Measurements from ENCODE around the gene PAGE4.
A peak's percentile ranks its signal among the peaks of the same experiment; 100 is the strongest.

Gene PAGE4

GRCh38 chrX:49862093-49862492, 33.0 kb downstream of the PAGE4 start:
- no peak for DNase-seq (ENCODE audit: low read depth)
- no peak for TF ChIP-seq CTCF (conservative IDR thresholded peaks at IDR 0.05; ENCODE audit: low read depth, low read length)
- no peak overlapping the region for H3K4me3 ChIP-seq (ENCODE audit: low read length)

- no peak for DNase-seq (ENCODE audit: low read depth)
- TF ChIP-seq CTCF (conservative IDR thresholded peaks at IDR 0.05; ENCODE audit: low read depth, low read length), result no peak
- no peak overlapping the region for H3K4me3 ChIP-seq (ENCODE audit: low read length)
Measured at GRCh38 chrX:49868739-49869138, 39.6 kb downstream of the PAGE4 start.

DNA sequence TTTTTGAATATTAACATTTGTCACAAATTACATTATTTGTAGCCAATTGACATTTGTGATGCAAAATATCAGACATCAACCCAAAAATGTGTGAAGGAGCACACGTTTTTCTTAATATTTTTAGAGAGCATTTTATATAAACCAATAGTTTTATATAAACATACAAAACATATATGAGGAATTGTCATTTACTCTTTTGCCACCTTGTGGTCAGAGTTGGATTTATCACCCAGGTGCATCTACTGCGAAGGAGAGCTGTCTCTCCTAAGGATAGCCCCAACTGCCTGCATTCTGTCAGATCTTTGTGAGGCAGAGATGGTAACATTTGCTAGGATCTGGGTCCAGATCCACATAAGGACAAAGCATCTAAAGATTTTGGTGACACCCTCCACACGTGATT, 47.6 kb downstream of the PAGE4 start:
- DNase-seq (ENCODE audit: low read depth), result peak; percentile 2
- no peak overlapping the region for H3K4me3 ChIP-seq (ENCODE audit: low read length)
- peak; percentile 59 for TF ChIP-seq CTCF (conservative IDR thresholded peaks at IDR 0.05; ENCODE audit: low read depth, low read length)

DNA sequence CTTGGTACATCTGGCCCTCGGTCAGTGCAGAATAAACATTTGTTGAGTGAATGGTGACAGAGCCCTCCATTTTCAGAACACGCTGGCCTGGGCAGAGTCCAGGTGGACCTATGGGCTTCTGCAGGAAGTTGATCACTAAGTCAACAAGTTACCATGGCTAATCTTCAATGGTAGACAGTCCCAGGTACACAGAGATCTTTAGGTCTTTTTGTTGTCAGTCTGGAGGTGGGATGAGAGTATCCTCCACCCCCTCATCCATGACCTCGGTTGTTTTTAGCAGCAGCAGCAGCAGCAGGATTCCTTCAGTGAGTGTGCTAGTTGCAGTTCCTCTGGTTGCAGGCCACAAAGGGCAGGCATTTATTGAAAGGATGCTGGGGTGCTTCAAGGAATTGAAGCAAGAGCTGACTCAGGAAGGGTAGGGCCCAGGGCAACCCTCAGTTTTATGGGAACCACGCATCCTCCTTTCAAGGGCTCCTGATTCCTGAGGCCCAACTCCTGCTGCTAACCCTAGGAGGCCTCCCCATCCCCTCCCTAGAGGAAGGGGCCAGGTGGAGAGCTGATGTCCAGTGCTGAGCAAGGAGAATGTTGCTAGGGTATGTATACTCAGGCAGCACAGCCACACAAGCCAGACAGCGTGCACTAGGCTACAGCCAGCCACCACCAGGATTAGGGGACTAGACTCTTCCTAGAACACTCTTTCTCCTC, 48.4 kb downstream of the PAGE4 start:
- TF ChIP-seq CTCF (conservative IDR thresholded peaks at IDR 0.05; ENCODE audit: low read depth, low read length), result no peak
- H3K4me3 ChIP-seq (ENCODE audit: low read length), result no peak overlapping the region
- DNase-seq (ENCODE audit: low read depth), result no peak

DNA sequence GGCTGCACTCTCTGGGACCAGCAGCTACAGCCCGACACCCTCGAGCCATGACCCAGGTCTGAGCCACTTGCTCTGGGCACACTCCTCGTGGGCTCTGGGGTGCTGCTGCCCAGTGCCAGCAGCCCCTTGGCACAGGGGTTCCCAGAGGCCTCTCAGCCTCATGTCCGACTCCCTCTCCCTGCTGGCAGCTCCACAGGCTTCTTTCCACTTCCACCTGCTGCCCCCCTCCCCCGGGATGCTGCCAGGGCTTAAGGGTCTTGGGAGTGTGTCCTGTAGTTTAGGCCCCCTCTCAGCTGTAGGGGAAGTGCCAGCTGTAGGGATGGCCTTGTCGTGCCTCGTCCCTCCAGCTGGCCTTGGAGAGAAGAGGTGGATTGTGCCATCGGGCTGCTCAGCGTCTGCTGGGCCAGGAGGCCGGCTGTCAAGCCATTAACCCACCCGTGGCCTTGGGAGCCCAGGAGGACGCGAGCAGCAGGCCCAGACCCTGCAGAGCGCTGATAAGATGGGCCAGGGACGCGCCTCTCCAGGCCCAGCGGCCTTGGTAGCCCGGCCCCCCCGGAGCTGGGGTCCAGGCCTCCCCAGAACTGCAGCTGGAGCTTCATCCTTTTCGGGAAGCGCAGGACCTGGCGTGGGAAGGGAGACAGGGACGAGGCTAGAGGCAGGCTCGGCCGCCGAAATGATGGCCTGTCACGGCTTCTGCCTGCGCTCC, 49.2 kb downstream of the PAGE4 start:
- TF ChIP-seq CTCF (conservative IDR thresholded peaks at IDR 0.05; ENCODE audit: low read depth, low read length), result no peak
- no peak for DNase-seq (ENCODE audit: low read depth)
- peak overlapping the region; percentile 54 for H3K4me3 ChIP-seq (ENCODE audit: low read length)

DNA sequence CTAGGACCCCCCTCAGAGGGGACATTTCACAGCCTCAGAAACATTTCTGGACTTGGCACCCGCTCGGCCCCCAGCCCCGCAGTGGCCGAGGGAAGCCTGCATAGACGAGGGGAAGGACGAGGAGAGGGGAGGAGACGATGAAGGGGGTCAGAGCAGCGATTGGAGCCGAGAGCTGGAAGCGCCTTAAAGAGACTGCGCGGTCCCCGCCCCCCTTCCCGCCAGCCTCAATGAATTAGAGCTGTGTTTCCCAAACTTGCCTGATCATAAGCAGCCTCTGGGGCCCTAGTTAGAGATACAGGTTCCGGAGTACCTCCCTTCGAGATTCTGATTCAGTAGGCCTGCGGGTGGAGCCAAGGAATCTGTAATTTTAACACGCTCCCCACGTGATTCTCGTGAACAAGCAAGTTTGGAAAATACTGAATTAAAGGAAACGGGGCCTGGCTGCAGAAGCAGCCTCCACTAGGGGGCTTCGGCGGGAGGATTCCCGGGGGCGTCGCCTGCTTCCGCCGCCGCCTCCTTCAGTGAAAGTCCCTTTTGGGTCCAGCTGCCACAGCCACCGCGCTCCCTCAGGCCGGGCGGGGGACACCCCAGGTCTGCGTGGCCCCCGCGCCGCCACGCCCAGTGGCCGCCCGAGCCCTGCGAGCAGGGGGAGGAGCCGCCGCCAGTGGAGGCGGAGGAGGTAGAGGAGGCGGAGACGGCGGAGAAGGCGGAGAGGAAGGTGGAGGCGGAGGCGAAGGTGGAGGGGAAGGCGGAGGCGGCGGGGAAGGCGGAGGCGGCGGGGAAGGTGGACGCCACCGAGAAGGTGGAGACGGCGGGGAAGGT, 49.9 kb downstream of the PAGE4 start, which contains the start of gene USP27X:
Gene USP27X (plus strand): TSS at position 651 of the 822 bp plus-strand sequence. CDS start 824 bp downstream, outside the sequence.
- peak; percentile 63 for TF ChIP-seq CTCF (conservative IDR thresholded peaks at IDR 0.05; ENCODE audit: low read depth, low read length)
- DNase-seq (ENCODE audit: low read depth), result peak; percentile 28
- peak within 1 kb of the TSS; percentile 54 for H3K4me3 ChIP-seq (ENCODE audit: low read length)

Measured in retinal pigment epithelial cell (primary cell).